GM23248 (cell line): ENCODE data around the gene RIC3. TPM values are rescaled to one million over a fixed set of nuclear protein-coding genes. Genes with fewer than 3 reads are reported as not detected.
A peak's percentile ranks its signal among the peaks of the same experiment; 100 is the strongest.

Experiments used
- DNase-seq: peaks from one replicate; pipeline ENCODE4 v3.0.0-alpha.2; 2015
- H2AFZ ChIP-seq: fragments of 200-600 bp; sonication (generic); 2 replicates; pipeline ENCODE4 v1.6.1; 2016; ENCODE audit warnings: antibody characterized with exemption
- H3F3A ChIP-seq: fragments of 200-600 bp; sonication (generic); 2 replicates; pipeline ENCODE4 v1.6.1; 2016; ENCODE audit warnings: mild to moderate bottlenecking, antibody characterized with exemption, mixed run types; ENCODE audit not compliant: insufficient read depth
- H3K27ac ChIP-seq: fragments of 200-600 bp; sonication (generic); 2 replicates; pipeline ENCODE4 v1.5.1; 2016; ENCODE audit warnings: mild to moderate bottlenecking
- H3K27me3 ChIP-seq: fragments of 200-600 bp; sonication (generic); replicated peaks from 2 replicates; pipeline ENCODE4 v1.6.1; 2016; ENCODE audit warnings: mild to moderate bottlenecking; ENCODE audit not compliant: insufficient read depth
- H3K36me3 ChIP-seq: fragments of 200-600 bp; sonication (generic); 2 replicates; pipeline ENCODE4 v1.6.1; 2016; ENCODE audit warnings: low read depth, mild to moderate bottlenecking
- H3K4me1 ChIP-seq: fragments of 200-600 bp; sonication (generic); 2 replicates; pipeline ENCODE4 v1.6.1; 2016; ENCODE audit warnings: mild to moderate bottlenecking; ENCODE audit not compliant: insufficient read depth
- H3K4me2 ChIP-seq: fragments of 200-600 bp; sonication (generic); one replicate; pipeline ENCODE4 v1.6.1; 2016; ENCODE audit warnings: mild to moderate bottlenecking; ENCODE audit not compliant: unreplicated experiment
- H3K4me3 ChIP-seq: fragments of 200-600 bp; sonication (generic); 2 replicates; pipeline ENCODE4 v1.5.1; 2016; ENCODE audit warnings: mild to moderate bottlenecking
- H3K79me2 ChIP-seq: fragments of 200-600 bp; sonication (generic); 2 replicates; pipeline ENCODE4 v1.6.1; 2016; ENCODE audit warnings: mild to moderate bottlenecking; ENCODE audit not compliant: insufficient read depth
- H3K9ac ChIP-seq: fragments of 200-600 bp; sonication (generic); 2 replicates; pipeline ENCODE4 v1.6.1; 2016; ENCODE audit warnings: mild to moderate bottlenecking
- H3K9me2 ChIP-seq: fragments of 200-600 bp; sonication (generic); 2 replicates; pipeline ENCODE4 v1.6.1; 2016; ENCODE audit warnings: mixed run types, mild to moderate bottlenecking, moderate library complexity; ENCODE audit not compliant: insufficient read depth
- H3K9me3 ChIP-seq: fragments of 200-600 bp; sonication (generic); one replicate; pipeline ENCODE4 v1.6.1; 2017; ENCODE audit warnings: low read depth
- H4K20me1 ChIP-seq: fragments of 200-600 bp; sonication (generic); 2 replicates; pipeline ENCODE4 v1.6.0; 2016; ENCODE audit not compliant: insufficient read depth
- EZH2 ChIP-seq: fragments of 200-600 bp; sonication (generic); IDR thresholded peaks from 2 replicates; pipeline ENCODE4 v1.6.1; 2018; ENCODE audit warnings: antibody characterized with exemption, mild to moderate bottlenecking; ENCODE audit not compliant: insufficient read depth, poor library complexity, severe bottlenecking
- EZH2phosphoT487 ChIP-seq: fragments of 200-600 bp; sonication (generic); IDR thresholded peaks from 2 replicates; pipeline ENCODE4 v1.6.1; 2018; ENCODE audit warnings: antibody characterized with exemption, moderate library complexity, mild to moderate bottlenecking, low read depth; ENCODE audit not compliant: insufficient read depth
- WGBS, 2 experiments: methylation state at CpG; one replicate each; pipeline ENCODE4 v1.1.6; 2015 to 2017; ENCODE audit warnings: low lambda C conversion rate in 2 of 2, low coverage in 1 of 2; ENCODE audit errors: missing lambda C conversion rate in 2 of 2; 5-methylcytosine and 5-hydroxymethylcytosine counted together
- in situ Hi-C: fragments of 300-500 bp; cut with MboI; formaldehyde crosslinking; loops from 2 replicates; pipeline ENCODE4 v1.15.0; 2020
- polyA plus RNA-seq: library from polyadenylated mRNA; unstranded; fragments of >200 nt; fragmentation: Nextera tagmentation; extraction: Ambion mirVana; gene quantifications from 2 replicates; pipeline ENCODE4 v1.2.1, GENCODE V29; 2016
- total RNA-seq: library from RNA; depleted of rRNA; stranded (reverse); fragments of >200 nt; shearing (Covaris generic); gene quantifications from 2 replicates; pipeline ENCODE4 v1.2.3, GENCODE V29; 2014

The RIC3 gene
- total and polyA plus RNA-seq, 2 experiments from 2014 or later = 0.06 TPM; not detected in 1

GRCh38 chr11:8066036-8066910 is 102.6 kb downstream of the RIC3 start:
- Histone ChIP-seq H3K27ac (no peak overlapping the region), H3K9me2 (no peaks in the 10 kb centered on the region), H3F3A (peaks cover 27% of the 10 kb centered on the region), H3K27me3 (no peaks in the 10 kb centered on the region), H4K20me1 (no peaks in the 10 kb centered on the region), H3K4me3 (no peak overlapping the region), H3K9ac (no peak overlapping the region), H3K4me1 (peaks cover 30% of the 10 kb centered on the region), H3K4me2 (no peak overlapping the region), H3K79me2 (no peaks in the 10 kb centered on the region), H3K36me3 (no peaks in the 10 kb centered on the region), H3K9me3 (no peaks in the 10 kb centered on the region), H2AFZ (no peak overlapping the region)
- TF ChIP-seq EZH2phosphoT487 (no peak), EZH2 (no peak)
- in situ Hi-C loops = no loop called here
- DNase-seq = peak; percentile 34
- WGBS, 2 experiments = 82 to 83% methylated on average over 17 of the region's 17 CpGs

- H3K27me3 ChIP-seq = no peaks in the 10 kb centered on the region
- in situ Hi-C loops = no loop called here
- 95 to 96% methylated on average over 2 of the region's 2 CpGs for whole genome bisulfite sequencing, 2 experiments
- H3F3A ChIP-seq = peaks cover 32% of the 10 kb centered on the region
- no peak for TF ChIP-seq EZH2
- TF ChIP-seq EZH2phosphoT487 = no peak
- no peaks in the 10 kb centered on the region for H3K9me3 ChIP-seq
- no peaks in the 10 kb centered on the region for H4K20me1 ChIP-seq
- no peak overlapping the region for H3K27ac ChIP-seq
- H3K9ac ChIP-seq = no peak overlapping the region
- H3K4me1 ChIP-seq = peaks cover 41% of the 10 kb centered on the region
- no peaks in the 10 kb centered on the region for H3K36me3 ChIP-seq
- DNase-seq = no peak
- H2AFZ ChIP-seq = no peak overlapping the region
- H3K9me2 ChIP-seq = no peaks in the 10 kb centered on the region
- no peak overlapping the region for H3K4me2 ChIP-seq
- no peak overlapping the region for H3K4me3 ChIP-seq
- H3K79me2 ChIP-seq = no peaks in the 10 kb centered on the region
These were observed 103.8 kb downstream of the RIC3 start for GRCh38 chr11:8065031-8065430.

- H4K20me1 ChIP-seq = no peaks in the 10 kb centered on the region
- DNase-seq = peak; percentile 86
- H3K9ac ChIP-seq = peak overlapping the region; percentile 50
- H3K27me3 ChIP-seq = no peaks in the 10 kb centered on the region
- peak overlapping the region; percentile 55 for H3K27ac ChIP-seq
- WGBS, 2 experiments = 3 to 7% methylated on average over 7 of the region's 7 CpGs
- peaks cover 20% of the 10 kb centered on the region for H3F3A ChIP-seq
- no peak overlapping the region for H3K4me3 ChIP-seq
- no peaks in the 10 kb centered on the region for H3K79me2 ChIP-seq
- H2AFZ ChIP-seq = peak overlapping the region; percentile 53
- peak overlapping the region; percentile 73 for H3K4me2 ChIP-seq
- in situ Hi-C loops = no loop called here
- no peaks in the 10 kb centered on the region for H3K9me2 ChIP-seq
- TF ChIP-seq EZH2 = no peak
- no peak for TF ChIP-seq EZH2phosphoT487
- H3K9me3 ChIP-seq = no peaks in the 10 kb centered on the region
- no peaks in the 10 kb centered on the region for H3K36me3 ChIP-seq
- H3K4me1 ChIP-seq = peaks cover 27% of the 10 kb centered on the region
These were observed 105.5 kb downstream of the RIC3 start for GRCh38 chr11:8063324-8063723.

- Histone ChIP-seq H3K9me2 (no peaks in the 10 kb centered on the region), H3K4me3 (no peak overlapping the region), H3K36me3 (no peaks in the 10 kb centered on the region), H3K79me2 (no peaks in the 10 kb centered on the region), H3K27ac (peak overlapping the region; percentile 55), H3K9ac (peak overlapping the region; percentile 50), H3F3A (peaks cover 20% of the 10 kb centered on the region), H3K4me2 (peak overlapping the region; percentile 73), H2AFZ (peak overlapping the region; percentile 53), H3K9me3 (no peaks in the 10 kb centered on the region), H3K4me1 (peaks cover 27% of the 10 kb centered on the region), H3K27me3 (no peaks in the 10 kb centered on the region), H4K20me1 (no peaks in the 10 kb centered on the region)
- DNase-seq = peak; percentile 45
- no peak for TF ChIP-seq EZH2
- TF ChIP-seq EZH2phosphoT487 = no peak
- in situ Hi-C loops = no loop called here
- 78 to 82% methylated on average over 13 of the region's 13 CpGs for WGBS, 2 experiments
These were observed 106.0 kb downstream of the RIC3 start for GRCh38 chr11:8062781-8063257.
